ENCODE data around the gene RSPH10B. TPM values are rescaled to one million over a fixed set of nuclear protein-coding genes. Genes with fewer than 3 reads are reported as not detected.
"Not testable (repeated sequence)": the region's sequence is repeated elsewhere in the genome, so short reads cannot be mapped to it uniquely, and the experiment has no call there.

Gene RSPH10B
- total RNA-seq, 3 donors from 2014 or later = 0.13 to 0.68 (median 0.18) TPM

GRCh38 chr7:5898480-5899224 lies 71.8 kb downstream of the RSPH10B start, which contains the start of gene CCZ1:
CCZ1 (plus strand) TSS chr7:5898733; CDS start chr7:5898800, 67 bp downstream.
- not testable (repeated sequence) for H3K9me3 Mint-ChIP-seq; H3K36me3 Mint-ChIP-seq (ENCODE audit: insufficient read depth); H3K27me3 Mint-ChIP-seq (ENCODE audit: low read depth); H3K4me1 Mint-ChIP-seq (ENCODE audit: low read depth)
- peak within 1 kb of the TSS; percentile 84 for H3K4me3 Mint-ChIP-seq
- peak; percentile 58 for DNase-seq
- ATAC-seq = peak; percentile 94 to 97

- peak overlapping the region; percentile 60 for H3K4me3 Mint-ChIP-seq
- not testable (repeated sequence) for H3K36me3 Mint-ChIP-seq (ENCODE audit: insufficient read depth); H3K4me1 Mint-ChIP-seq (ENCODE audit: low read depth); DNase-seq; H3K9me3 Mint-ChIP-seq; H3K27me3 Mint-ChIP-seq (ENCODE audit: low read depth); ATAC-seq
These were observed 73.0 kb downstream of the RSPH10B start for GRCh38 chr7:5897369-5897919.

GRCh38 chr7:5892498-5892897 lies 78.0 kb downstream of the RSPH10B start:
- DNase-seq = no peak
- no peaks in the 10 kb centered on the region for H3K9me3 Mint-ChIP-seq
- no peaks in the 10 kb centered on the region for H3K27me3 Mint-ChIP-seq (ENCODE audit: low read depth)
- ATAC-seq = no peak
- H3K36me3 Mint-ChIP-seq (ENCODE audit: insufficient read depth) = no peaks in the 10 kb centered on the region
- no peak overlapping the region for H3K4me3 Mint-ChIP-seq
- no peaks in the 10 kb centered on the region for H3K4me1 Mint-ChIP-seq (ENCODE audit: low read depth)

GRCh38 chr7:5890244-5890643 lies 80.2 kb downstream of the RSPH10B start:
- not testable (repeated sequence) for ATAC-seq; H3K4me3 Mint-ChIP-seq; H3K36me3 Mint-ChIP-seq (ENCODE audit: insufficient read depth); H3K27me3 Mint-ChIP-seq (ENCODE audit: low read depth); H3K9me3 Mint-ChIP-seq; H3K4me1 Mint-ChIP-seq (ENCODE audit: low read depth); DNase-seq

- not testable (repeated sequence) for ATAC-seq; H3K4me1 Mint-ChIP-seq (ENCODE audit: low read depth); H3K9me3 Mint-ChIP-seq; H3K36me3 Mint-ChIP-seq (ENCODE audit: insufficient read depth); H3K27me3 Mint-ChIP-seq (ENCODE audit: low read depth); H3K4me3 Mint-ChIP-seq; DNase-seq
These were observed 82.5 kb downstream of the RSPH10B start for GRCh38 chr7:5888021-5888420.

- ATAC-seq; DNase-seq; H3K9me3 Mint-ChIP-seq; H3K4me3 Mint-ChIP-seq; H3K36me3 Mint-ChIP-seq (ENCODE audit: insufficient read depth); H3K27me3 Mint-ChIP-seq (ENCODE audit: low read depth); H3K4me1 Mint-ChIP-seq (ENCODE audit: low read depth): not testable (repeated sequence)
These were observed 86.1 kb downstream of the RSPH10B start for GRCh38 chr7:5884431-5884830.

GRCh38 chr7:5880106-5880505 lies 90.4 kb downstream of the RSPH10B start:
- not testable (repeated sequence) for H3K9me3 Mint-ChIP-seq; DNase-seq; H3K36me3 Mint-ChIP-seq (ENCODE audit: insufficient read depth); H3K27me3 Mint-ChIP-seq (ENCODE audit: low read depth); H3K4me3 Mint-ChIP-seq; ATAC-seq; H3K4me1 Mint-ChIP-seq (ENCODE audit: low read depth)

- not testable (repeated sequence) for H3K4me1 Mint-ChIP-seq (ENCODE audit: low read depth); H3K9me3 Mint-ChIP-seq; H3K36me3 Mint-ChIP-seq (ENCODE audit: insufficient read depth); ATAC-seq; DNase-seq; H3K27me3 Mint-ChIP-seq (ENCODE audit: low read depth); H3K4me3 Mint-ChIP-seq
These were observed 90.9 kb downstream of the RSPH10B start for GRCh38 chr7:5879591-5879990.

Other genes with a start within 250 kb of the RSPH10B start
- gene RNF216, start 189.0 kb downstream of the RSPH10B start, total RNA-seq = 10 to 100 TPM; 41.4 to 44.2 (median 43.7) TPM
- under 1 TPM in 1 of 3 donors, not detected in 2; 0.34 TPM for gene OCM, start 89.9 kb downstream of the RSPH10B start, total RNA-seq
- 100 to 1,000 TPM in 2 of 3 donors, 10 to 100 TPM in 1; 76.3 to 111 (median 109) TPM for gene CCZ1, start 72.0 kb downstream of the RSPH10B start, total RNA-seq
- gene PMS2, start 38.4 kb upstream of the RSPH10B start, total RNA-seq = 10 to 100 TPM; 21.3 to 22.9 (median 22.5) TPM
- 100 to 1,000 TPM in 1 of 3 donors, 10 to 100 TPM in 2; 94.7 to 116 (median 99.7) TPM for gene AIMP2, start 38.6 kb upstream of the RSPH10B start, total RNA-seq
- gene ANKRD61, start 60.7 kb upstream of the RSPH10B start, total RNA-seq = under 1 TPM; 0.16 to 0.35 (median 0.32) TPM
- 10 to 100 TPM; 77.9 to 86.7 (median 81.1) TPM for gene EIF2AK1, start 88.5 kb upstream of the RSPH10B start, total RNA-seq
- 10 to 100 TPM; 15.1 to 16.6 (median 15.5) TPM for gene USP42, start 134.3 kb upstream of the RSPH10B start, total RNA-seq